ENCODE data around the gene TOP3A.

The TOP3A gene

GRCh38 chr17:18328643-18329204 lies 13.9 kb upstream of the TOP3A start:
- no peak for TF ChIP-seq CTCF (IDR thresholded peaks at IDR 0.05; ENCODE audit: insufficient read depth, missing control alignments)
- FAIRE-seq (no peak), DNase-seq (ENCODE audit: insufficient read length, low spot score) (no peak)

GRCh38 chr17:18327556-18327955 lies 12.8 kb upstream of the TOP3A start:
- DNase-seq (ENCODE audit: insufficient read length, low spot score) (no peak), FAIRE-seq (no peak)
- TF ChIP-seq CTCF (IDR thresholded peaks at IDR 0.05; ENCODE audit: insufficient read depth, missing control alignments) = no peak

GRCh38 chr17:18327093-18327492 lies 12.3 kb upstream of the TOP3A start:
- no peak for FAIRE-seq
- no peak for TF ChIP-seq CTCF (IDR thresholded peaks at IDR 0.05; ENCODE audit: insufficient read depth, missing control alignments)
- no peak for DNase-seq (ENCODE audit: insufficient read length, low spot score)

GRCh38 chr17:18326572-18326971 lies 11.8 kb upstream of the TOP3A start:
- TF ChIP-seq CTCF (IDR thresholded peaks at IDR 0.05; ENCODE audit: insufficient read depth, missing control alignments) = no peak
- DNase-seq (ENCODE audit: insufficient read length, low spot score) = no peak
- FAIRE-seq = no peak

- no peak for FAIRE-seq
- TF ChIP-seq CTCF (IDR thresholded peaks at IDR 0.05; ENCODE audit: insufficient read depth, missing control alignments) = no peak
- no peak for DNase-seq (ENCODE audit: insufficient read length, low spot score)
Observed at GRCh38 chr17:18326039-18326438, 11.2 kb upstream of the TOP3A start.

- no peak for TF ChIP-seq CTCF (IDR thresholded peaks at IDR 0.05; ENCODE audit: insufficient read depth, missing control alignments)
- no peak for DNase-seq (ENCODE audit: insufficient read length, low spot score)
- FAIRE-seq = no peak
Observed at GRCh38 chr17:18324140-18325050, 9.6 kb upstream of the TOP3A start.
